Activated T-cell treated with anti-CD3 and anti-CD28 coated beads, Interleukin-2, amount 50 U/mL, for 72 hours (primary cell): Measurements from ENCODE around the gene DUSP7. TPM values are rescaled to one million over a fixed set of nuclear protein-coding genes. Genes with fewer than 3 reads are reported as not detected.

Experiments used
- ATAC-seq, 2 donors: fragments of 150-1000 bp; cut with Tn5 transposase; replicated peaks in 1 of 2; 2 replicates each; pipeline ENCODE4 v1.10.0; 2021; ENCODE audit warnings: moderate library complexity in 2 of 2, mild to moderate bottlenecking in 1 of 2
- DNase-seq, 2 donors: peaks; one replicate each; pipeline ENCODE4 v3.0.0; 2021 to 2022; ENCODE audit warnings: mixed read lengths in 1 of 2
- H3K27ac Mint-ChIP-seq: one replicate; pipeline ENCODE4 v1.8.0; 2022; ENCODE audit warnings: mild to moderate bottlenecking, moderate library complexity, mixed read lengths
- H3K27me3 Mint-ChIP-seq: one replicate; pipeline ENCODE4 v1.8.0; 2022; ENCODE audit warnings: low read depth, mixed read lengths
- H3K36me3 Mint-ChIP-seq, 2 donors: one replicate each; pipeline ENCODE4 v1.8.0; 2022; ENCODE audit warnings: mixed read lengths in 2 of 2, mild to moderate bottlenecking in 1 of 2; ENCODE audit not compliant: insufficient read depth in 2 of 2
- H3K4me1 Mint-ChIP-seq: one replicate; pipeline ENCODE4 v1.8.0; 2022; ENCODE audit warnings: low read depth, mixed read lengths
- H3K4me3 Mint-ChIP-seq, 2 donors: one replicate each; pipeline ENCODE4 v1.8.0; 2022; ENCODE audit warnings: mild to moderate bottlenecking in 2 of 2, mixed read lengths in 2 of 2, moderate library complexity in 2 of 2
- H3K9me3 Mint-ChIP-seq, 2 donors: one replicate each; pipeline ENCODE4 v1.8.0; 2022; ENCODE audit warnings: mixed read lengths in 2 of 2
- total RNA-seq, 2 donors: library from RNA; stranded (reverse); gene quantifications; one replicate each; pipeline ENCODE4 v1.2.3, GENCODE V29; 2022

DUSP7 gene
- total RNA-seq, 2 donors from 2014 or later: 12.8 to 15.7 TPM

- Mint-ChIP-seq H3K4me3 (no peak overlapping the region), H3K36me3 (no peaks in the 10 kb centered on the region), H3K4me1 (no peaks in the 10 kb centered on the region), H3K9me3 (no peaks in the 10 kb centered on the region), H3K27me3 (no peaks in the 10 kb centered on the region), H3K27ac (no peak overlapping the region)
- DNase-seq (no peak), ATAC-seq (no peak)
Measured at GRCh38 chr3:52068730-52069129, 12.4 kb upstream of the DUSP7 start.

GRCh38 chr3:52068055-52068571 lies 11.7 kb upstream of the DUSP7 start:
- no peaks in the 10 kb centered on the region for H3K9me3 Mint-ChIP-seq
- no peak for ATAC-seq
- H3K27me3 Mint-ChIP-seq: no peaks in the 10 kb centered on the region
- no peaks in the 10 kb centered on the region for H3K36me3 Mint-ChIP-seq
- no peak overlapping the region for H3K27ac Mint-ChIP-seq
- DNase-seq: no peak
- H3K4me3 Mint-ChIP-seq: no peak overlapping the region
- no peaks in the 10 kb centered on the region for H3K4me1 Mint-ChIP-seq

- no peaks in the 10 kb centered on the region for H3K27me3 Mint-ChIP-seq
- H3K9me3 Mint-ChIP-seq: no peaks in the 10 kb centered on the region
- H3K27ac Mint-ChIP-seq: no peak overlapping the region
- H3K4me3 Mint-ChIP-seq: no peak overlapping the region
- ATAC-seq (no peak), DNase-seq (no peak)
- H3K36me3 Mint-ChIP-seq: no peaks in the 10 kb centered on the region
- H3K4me1 Mint-ChIP-seq: no peaks in the 10 kb centered on the region
Measured at GRCh38 chr3:52067526-52067925, 11.2 kb upstream of the DUSP7 start.

- no peak for ATAC-seq
- no peak for DNase-seq
- Mint-ChIP-seq H3K4me3 (no peak overlapping the region), H3K9me3 (no peaks in the 10 kb centered on the region), H3K27ac (no peak overlapping the region), H3K36me3 (no peaks in the 10 kb centered on the region), H3K4me1 (no peaks in the 10 kb centered on the region), H3K27me3 (no peaks in the 10 kb centered on the region)
Measured at GRCh38 chr3:52067046-52067445, 10.7 kb upstream of the DUSP7 start.

- no peak for ATAC-seq
- DNase-seq: no peak
- Mint-ChIP-seq H3K9me3 (no peaks in the 10 kb centered on the region), H3K36me3 (no peaks in the 10 kb centered on the region), H3K4me1 (no peaks in the 10 kb centered on the region), H3K4me3 (no peak overlapping the region), H3K27ac (no peak overlapping the region), H3K27me3 (no peaks in the 10 kb centered on the region)
Measured at GRCh38 chr3:52065264-52065756, 8.9 kb upstream of the DUSP7 start.

GRCh38 chr3:52064561-52064960 lies 8.2 kb upstream of the DUSP7 start:
- Mint-ChIP-seq H3K4me1 (no peaks in the 10 kb centered on the region), H3K27ac (no peak overlapping the region), H3K9me3 (no peaks in the 10 kb centered on the region), H3K27me3 (no peaks in the 10 kb centered on the region), H3K36me3 (no peaks in the 10 kb centered on the region), H3K4me3 (no peak overlapping the region)
- DNase-seq (no peak), ATAC-seq (no peak)

GRCh38 chr3:52063026-52063723 lies 6.8 kb upstream of the DUSP7 start:
- H3K4me3 Mint-ChIP-seq: no peak overlapping the region
- DNase-seq: no peak
- H3K4me1 Mint-ChIP-seq: no peaks in the 10 kb centered on the region
- no peak for ATAC-seq
- no peaks in the 10 kb centered on the region for H3K9me3 Mint-ChIP-seq
- no peaks in the 10 kb centered on the region for H3K27me3 Mint-ChIP-seq
- H3K27ac Mint-ChIP-seq: no peak overlapping the region
- H3K36me3 Mint-ChIP-seq: no peaks in the 10 kb centered on the region

- H3K4me1 Mint-ChIP-seq: peaks cover 3% of the 10 kb centered on the region
- DNase-seq (no peak), ATAC-seq (peak; percentile 14 to 18)
- no peak overlapping the region for H3K27ac Mint-ChIP-seq
- no peaks in the 10 kb centered on the region for H3K27me3 Mint-ChIP-seq
- H3K4me3 Mint-ChIP-seq: no peak overlapping the region
- H3K9me3 Mint-ChIP-seq: no peaks in the 10 kb centered on the region
- H3K36me3 Mint-ChIP-seq: no peaks in the 10 kb centered on the region
Measured at GRCh38 chr3:52062505-52062904, 6.1 kb upstream of the DUSP7 start.

- peaks cover 5% of the 10 kb centered on the region for H3K4me1 Mint-ChIP-seq
- no peak overlapping the region for H3K27ac Mint-ChIP-seq
- H3K36me3 Mint-ChIP-seq: no peaks in the 10 kb centered on the region
- ATAC-seq: no peak
- DNase-seq: no peak
- no peak overlapping the region for H3K4me3 Mint-ChIP-seq
- no peaks in the 10 kb centered on the region for H3K27me3 Mint-ChIP-seq
- no peaks in the 10 kb centered on the region for H3K9me3 Mint-ChIP-seq
Measured at GRCh38 chr3:52061121-52061910, 4.9 kb upstream of the DUSP7 start.

- ATAC-seq: no peak
- no peak overlapping the region for H3K4me3 Mint-ChIP-seq
Measured at GRCh38 chr3:52059781-52060180, 3.4 kb upstream of the DUSP7 start.

GRCh38 chr3:52057812-52058495 lies 1.6 kb upstream of the DUSP7 start:
- Mint-ChIP-seq H3K4me1 (peaks cover 24% of the 10 kb centered on the region), H3K36me3 (no peaks in the 10 kb centered on the region), H3K27me3 (no peaks in the 10 kb centered on the region), H3K9me3 (no peaks in the 10 kb centered on the region), H3K4me3 (peak overlapping the region; percentile 69 to 97), H3K27ac (no peak overlapping the region)
- ATAC-seq (no peak), DNase-seq (no peak)

More at GRCh38 chr3:52059781-52060180, 3.4 kb upstream of the DUSP7 start:
- Mint-ChIP-seq H3K4me1 (peaks cover 6% of the 10 kb centered on the region), H3K27me3 (no peaks in the 10 kb centered on the region), H3K36me3 (no peaks in the 10 kb centered on the region), H3K9me3 (no peaks in the 10 kb centered on the region), H3K27ac (no peak overlapping the region)
- no peak for DNase-seq

- ATAC-seq: peak; percentile 77 to 79
- Mint-ChIP-seq H3K27me3 (no peaks in the 10 kb centered on the region), H3K4me3 (peak overlapping the region; percentile 96 to 97), H3K36me3 (no peaks in the 10 kb centered on the region), H3K27ac (peak overlapping the region; percentile 95), H3K4me1 (peaks cover 32% of the 10 kb centered on the region), H3K9me3 (no peaks in the 10 kb centered on the region)
- DNase-seq: peak; percentile 98 to 100
Measured at GRCh38 chr3:52056968-52057811, 819 bp upstream of the DUSP7 start.
